ENCODE data around the gene HS3ST5.

DNA sequence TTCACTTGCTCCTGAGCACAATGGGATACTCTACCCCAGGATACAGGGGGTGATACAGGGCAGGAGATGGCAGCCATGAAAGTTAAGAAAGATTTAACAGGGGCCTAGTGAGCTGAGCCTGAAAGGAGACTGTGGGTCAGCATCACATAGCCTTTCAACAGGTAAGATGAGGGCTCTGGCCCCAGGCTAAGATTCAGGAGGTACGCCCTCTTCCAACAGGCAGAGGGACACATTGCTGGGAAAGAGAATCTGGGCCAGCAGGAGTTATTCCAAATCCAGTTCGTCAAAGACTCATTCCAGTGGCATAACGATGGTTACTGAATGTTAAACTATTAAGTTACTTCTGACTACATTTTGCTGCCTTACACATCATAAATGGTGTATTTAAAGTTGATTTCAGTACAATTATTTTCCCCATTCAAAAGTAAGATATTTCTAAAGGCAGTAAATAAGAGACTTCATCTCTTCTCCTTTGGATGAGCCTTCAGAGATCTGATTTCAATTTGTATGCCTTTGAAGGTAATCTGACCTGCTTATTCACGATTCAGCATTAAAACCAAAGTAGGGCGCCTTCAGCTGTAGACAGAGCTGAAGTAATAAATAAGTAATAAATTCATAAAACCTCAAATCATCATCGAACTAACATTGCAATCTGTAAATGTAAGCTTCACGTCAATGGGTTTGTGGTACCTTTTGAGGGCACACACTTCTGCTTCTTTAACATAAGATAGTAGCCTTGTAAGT lies 62.4 kb downstream of the HS3ST5 start:
- TF ChIP-seq CTCF (IDR thresholded peaks at IDR 0.05) (no peak), POLR2A (IDR thresholded peaks at IDR 0.05) (no peak)
